Glomerular endothelial cell (primary cell): ENCODE measurements around the gene MAP3K2. TPM values are rescaled to one million over a fixed set of nuclear protein-coding genes. Genes with fewer than 3 reads are reported as not detected.
"Not testable (repeated sequence)": the region's sequence is repeated elsewhere in the genome, so short reads cannot be mapped to it uniquely, and the experiment has no call there.

Experiments used
- DNase-seq: peaks from one replicate; pipeline ENCODE4 v3.0.0-alpha.2; 2011; ENCODE audit warnings: low read depth, low spot score; ENCODE audit errors: extremely low read depth
- total RNA-seq: library from RNA; depleted of rRNA; stranded (reverse); fragments of >200 nt; gene quantifications from 2 replicates; pipeline ENCODE4 v1.2.3, GENCODE V29; 2015

MAP3K2 gene
- total RNA-seq, 1 donor from 2014 or later: 21.0 TPM

- DNase-seq: no peak
Observed at GRCh38 chr2:127421116-127421800, 33.5 kb upstream of the MAP3K2 start.

GRCh38 chr2:127420039-127420864, 32.5 kb upstream of the MAP3K2 start:
- no peak for DNase-seq

GRCh38 chr2:127419448-127420038, 31.8 kb upstream of the MAP3K2 start:
- DNase-seq: no peak

GRCh38 chr2:127419112-127419430, 31.3 kb upstream of the MAP3K2 start:
- no peak for DNase-seq

GRCh38 chr2:127418300-127419111, 30.7 kb upstream of the MAP3K2 start, which contains the start of gene PROC:
PROC (plus strand) TSS chr2:127418427; CDS start chr2:127419943, 1,516 bp downstream.
- DNase-seq: no peak

- DNase-seq: no peak
Observed at GRCh38 chr2:127417406-127417805, 29.6 kb upstream of the MAP3K2 start.

- DNase-seq: no peak
Observed at GRCh38 chr2:127416506-127417001, 28.8 kb upstream of the MAP3K2 start.

- DNase-seq: no peak
Observed at GRCh38 chr2:127415593-127416505, 28.1 kb upstream of the MAP3K2 start.

- no peak for DNase-seq
Observed at GRCh38 chr2:127414638-127415592, 27.1 kb upstream of the MAP3K2 start.

GRCh38 chr2:127413782-127414637, 26.2 kb upstream of the MAP3K2 start:
- no peak for DNase-seq

- DNase-seq: no peak
Observed at GRCh38 chr2:127413200-127413599, 25.4 kb upstream of the MAP3K2 start.

GRCh38 chr2:127411653-127412369, 24.0 kb upstream of the MAP3K2 start:
- no peak for DNase-seq

GRCh38 chr2:127410871-127411652, 23.3 kb upstream of the MAP3K2 start:
- no peak for DNase-seq

- not testable (repeated sequence) for DNase-seq
Observed at GRCh38 chr2:127409716-127410115, 21.9 kb upstream of the MAP3K2 start.

- DNase-seq: no peak
Observed at GRCh38 chr2:127408807-127409099, 21.0 kb upstream of the MAP3K2 start.

- DNase-seq: no peak
Observed at GRCh38 chr2:127408004-127408806, 20.4 kb upstream of the MAP3K2 start.
